MG63 (cell line): ENCODE data around the gene IFI6. TPM values are rescaled to one million over a fixed set of nuclear protein-coding genes. Genes with fewer than 3 reads are reported as not detected.
"Not testable (repeated sequence)": the region's sequence is repeated elsewhere in the genome, so short reads cannot be mapped to it uniquely, and the experiment has no call there.

Experiments
- DNase-seq: peaks from one replicate; pipeline ENCODE4 v3.0.0-alpha.2; 2020
- H3K27me3 ChIP-seq: fragments of 250-450 bp; sonication (Bioruptor Pico); 2 replicates; pipeline ENCODE4 v1.5.1; 2020; ENCODE audit warnings: mild to moderate bottlenecking, moderate library complexity
- H3K36me3 ChIP-seq: fragments of 250-450 bp; sonication (Bioruptor Pico); 2 replicates; pipeline ENCODE4 v1.5.1; 2020; ENCODE audit warnings: mild to moderate bottlenecking, moderate library complexity
- H3K4me3 ChIP-seq: fragments of 250-450 bp; sonication (Bioruptor Pico); 2 replicates; pipeline ENCODE4 v1.5.1; 2020; ENCODE audit warnings: mild to moderate bottlenecking, moderate library complexity
- H3K9me3 ChIP-seq: fragments of 250-450 bp; sonication (Bioruptor Pico); 2 replicates; pipeline ENCODE4 v1.5.1; 2020; ENCODE audit warnings: mild to moderate bottlenecking, moderate library complexity
- total RNA-seq: library from RNA; depleted of rRNA; stranded (reverse); fragments of >200 nt; shearing (Covaris generic); gene quantifications from 2 replicates; pipeline ENCODE4 v1.2.3, GENCODE V29; 2014; ENCODE audit warnings: low replicate concordance; rRNA removed

The IFI6 gene
- total RNA-seq, 1 experiment from 2014 or later = 62.2 TPM

DNA sequence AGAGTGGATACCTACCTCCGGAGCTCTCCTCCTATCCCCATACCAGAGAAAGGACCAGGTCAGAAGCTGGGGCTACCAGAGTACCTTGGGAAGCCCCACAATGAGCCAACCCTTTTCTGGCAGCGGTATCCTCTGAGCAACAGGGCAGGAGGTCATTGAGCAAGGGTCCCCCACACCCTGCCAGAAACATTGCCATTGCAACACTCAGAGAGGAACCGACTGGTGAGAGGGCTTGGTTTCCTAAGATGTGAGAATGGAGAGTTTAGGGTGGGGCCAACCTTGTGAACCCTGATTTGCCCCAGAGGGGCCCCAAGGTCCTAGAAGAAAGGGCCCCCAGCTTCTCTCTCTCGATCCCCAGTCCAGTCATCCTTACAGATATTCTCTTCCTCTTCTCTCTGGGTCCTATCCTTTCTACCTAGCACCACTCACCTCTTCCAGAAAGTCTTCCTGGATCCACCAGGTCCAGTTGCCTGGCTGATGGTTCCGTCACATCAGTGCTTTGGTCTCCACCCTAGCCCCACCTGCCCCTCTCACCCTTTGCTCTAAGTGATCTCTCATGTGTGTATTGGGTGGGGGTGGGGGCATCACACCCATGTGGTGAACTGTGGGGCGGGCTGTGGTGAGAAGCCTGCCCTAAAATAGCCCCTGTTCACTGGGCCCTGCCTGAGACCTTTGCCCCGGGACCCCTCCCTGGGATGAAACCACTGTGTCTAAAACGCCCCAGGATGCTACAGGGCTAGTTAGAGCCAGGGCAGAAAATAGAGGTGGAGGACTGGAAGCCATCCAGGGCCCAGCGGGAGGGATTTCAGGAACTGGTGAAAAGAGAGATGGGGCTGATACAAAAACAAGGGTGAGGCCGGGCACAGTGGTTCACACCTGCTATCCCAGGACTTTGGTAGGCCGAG lies 45.7 kb downstream of the IFI6 start:
- Histone ChIP-seq H3K27me3 (no peaks in the 10 kb centered on the region), H3K9me3 (no peaks in the 10 kb centered on the region), H3K4me3 (no peak overlapping the region), H3K36me3 (no peaks in the 10 kb centered on the region)
- no peak for DNase-seq

DNA sequence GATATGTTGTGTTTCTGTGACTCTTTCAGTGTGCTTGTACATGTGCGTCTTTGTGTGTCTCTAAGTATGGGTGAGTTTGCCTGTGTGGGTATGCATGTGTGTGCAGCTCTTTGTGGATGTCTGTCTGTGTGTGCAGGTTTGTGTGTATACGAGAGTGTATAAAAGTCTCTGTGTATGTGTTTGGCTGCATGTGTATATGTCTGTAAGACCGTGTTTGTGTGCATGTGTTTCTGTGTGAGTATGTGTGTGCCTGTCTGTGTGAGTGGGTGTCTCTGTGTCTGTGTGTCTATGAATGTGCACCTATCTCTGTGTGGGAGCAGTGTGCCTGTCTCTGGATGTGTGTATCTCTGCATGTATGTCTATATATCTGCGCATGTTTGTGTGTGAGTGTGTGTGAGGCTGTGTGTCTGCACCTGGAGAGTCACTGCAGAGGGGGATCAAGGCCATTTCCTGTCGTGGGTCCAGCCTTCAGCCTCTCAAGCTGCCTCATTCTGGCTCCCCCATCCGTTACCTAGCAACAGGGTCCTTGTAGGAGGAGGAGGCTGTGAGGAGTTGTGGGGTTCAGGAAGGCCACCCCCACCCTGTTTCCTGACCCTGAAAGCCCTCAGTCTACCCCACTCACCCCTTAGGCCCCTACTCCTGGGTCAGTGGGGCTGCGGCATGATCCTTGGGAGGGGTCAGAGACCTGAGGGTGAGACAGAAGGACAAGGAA lies 47.4 kb downstream of the IFI6 start:
- Histone ChIP-seq H3K4me3 (no peak overlapping the region), H3K9me3 (no peaks in the 10 kb centered on the region), H3K36me3 (no peaks in the 10 kb centered on the region), H3K27me3 (no peaks in the 10 kb centered on the region)
- DNase-seq = no peak

DNA sequence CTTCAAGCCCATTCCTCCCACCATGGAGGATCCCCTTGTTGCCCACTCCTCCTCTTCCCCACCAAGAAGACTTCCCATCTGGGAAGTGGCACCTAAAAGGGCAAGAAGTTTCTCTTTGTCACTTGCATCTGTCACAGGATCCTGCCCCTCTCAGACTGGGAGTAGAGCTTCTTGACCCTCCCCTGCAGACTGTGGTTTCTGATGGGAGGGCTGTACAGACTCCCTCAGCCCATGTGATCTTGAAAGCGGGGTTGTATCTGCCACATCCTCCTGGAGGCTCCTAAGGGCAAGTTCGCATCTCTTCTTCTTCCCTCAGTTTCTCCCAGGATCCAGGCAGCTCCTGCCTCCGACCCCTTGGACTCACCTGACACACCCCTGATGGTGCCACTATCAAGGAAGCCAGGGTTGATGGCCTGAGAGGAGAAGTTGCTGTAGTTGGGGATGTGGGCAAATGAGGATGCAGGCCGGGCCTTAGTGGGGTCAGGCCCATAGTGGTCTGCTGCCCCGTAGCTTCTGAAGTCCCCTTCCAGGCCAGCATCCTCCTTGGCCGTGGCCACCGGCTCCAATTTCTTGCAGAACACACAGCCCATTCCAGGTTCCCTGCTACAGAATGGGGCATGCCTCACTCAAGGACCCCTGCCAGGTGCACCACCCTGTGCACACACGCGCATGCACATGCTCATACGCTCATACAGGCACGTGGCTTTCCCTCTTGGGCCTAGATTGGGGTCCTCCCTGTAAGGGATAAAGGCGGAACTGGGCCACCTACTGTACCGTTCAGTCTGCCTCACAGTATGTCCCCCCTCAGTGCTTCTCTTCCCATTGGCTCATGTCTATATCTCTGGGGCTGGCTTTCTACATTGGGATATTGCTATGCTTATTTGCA lies 48.4 kb downstream of the IFI6 start:
- Histone ChIP-seq H3K27me3 (no peaks in the 10 kb centered on the region), H3K4me3 (no peak overlapping the region), H3K9me3 (no peaks in the 10 kb centered on the region), H3K36me3 (no peaks in the 10 kb centered on the region)
- no peak for DNase-seq

DNA sequence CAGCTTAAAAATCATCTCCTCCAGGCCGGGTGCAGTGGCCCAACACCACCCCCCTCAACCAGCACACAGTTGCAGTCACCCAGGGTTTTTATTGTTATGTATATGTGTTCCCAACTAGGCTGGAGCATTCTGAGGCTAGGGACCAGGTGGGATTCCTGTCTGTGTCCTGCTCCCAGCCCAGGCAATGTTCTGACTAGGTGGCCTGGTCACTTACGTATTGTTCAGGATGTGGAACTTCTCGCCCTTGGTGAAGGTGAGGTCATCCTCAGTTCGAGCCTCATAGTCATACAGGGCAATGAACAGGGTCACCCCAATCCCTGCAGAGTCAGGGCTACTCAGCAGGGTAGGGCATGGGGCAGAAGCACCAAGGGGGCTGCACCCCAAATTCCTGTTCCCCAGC lies 49.2 kb downstream of the IFI6 start:
- DNase-seq = no peak
- Histone ChIP-seq H3K9me3 (no peaks in the 10 kb centered on the region), H3K4me3 (no peak overlapping the region), H3K27me3 (no peaks in the 10 kb centered on the region), H3K36me3 (no peaks in the 10 kb centered on the region)

DNA sequence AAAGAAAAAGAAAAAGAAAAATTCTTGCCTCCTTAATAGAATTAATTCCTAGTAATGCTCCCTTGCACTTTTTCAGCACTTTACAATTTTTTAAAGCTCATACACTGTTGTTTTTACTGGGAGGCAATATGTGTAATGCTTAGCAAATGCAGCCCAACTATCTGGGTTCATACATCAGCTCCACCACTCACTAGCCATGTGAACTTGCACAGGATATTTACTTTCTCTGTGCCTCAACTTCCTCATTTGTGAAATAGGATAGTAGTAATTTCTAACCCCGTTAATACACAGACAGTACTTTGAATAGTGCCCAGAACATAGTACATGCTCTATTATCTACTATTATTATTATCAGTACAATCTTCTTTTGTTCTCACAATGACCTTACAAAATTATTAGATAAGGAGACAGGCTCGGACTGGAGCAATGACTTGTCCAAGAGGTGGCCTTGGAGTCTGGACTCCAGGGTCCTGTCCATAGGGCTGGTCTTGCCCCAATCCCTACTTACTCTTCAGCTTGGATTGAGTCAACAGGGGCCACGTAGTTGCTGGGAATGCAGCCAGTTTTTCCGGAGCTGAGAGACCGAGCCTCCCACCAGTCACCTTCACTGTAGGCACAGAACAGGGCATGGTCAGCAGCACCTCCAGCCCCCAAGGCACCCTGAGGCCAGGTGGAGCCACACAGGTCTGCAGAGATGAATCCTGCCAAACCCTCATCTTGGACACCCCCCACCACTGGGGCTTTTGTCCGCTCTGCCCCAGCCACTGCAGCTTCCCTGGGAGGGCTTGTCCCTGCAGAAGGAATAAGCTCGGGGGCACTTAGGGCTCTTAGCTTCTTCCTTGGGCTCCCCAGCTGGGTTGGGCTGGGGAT lies 50.7 kb downstream of the IFI6 start:
- Histone ChIP-seq H3K9me3 (no peaks in the 10 kb centered on the region), H3K27me3 (no peaks in the 10 kb centered on the region), H3K4me3 (no peak overlapping the region), H3K36me3 (no peaks in the 10 kb centered on the region)
- DNase-seq = peak; percentile 48

DNA sequence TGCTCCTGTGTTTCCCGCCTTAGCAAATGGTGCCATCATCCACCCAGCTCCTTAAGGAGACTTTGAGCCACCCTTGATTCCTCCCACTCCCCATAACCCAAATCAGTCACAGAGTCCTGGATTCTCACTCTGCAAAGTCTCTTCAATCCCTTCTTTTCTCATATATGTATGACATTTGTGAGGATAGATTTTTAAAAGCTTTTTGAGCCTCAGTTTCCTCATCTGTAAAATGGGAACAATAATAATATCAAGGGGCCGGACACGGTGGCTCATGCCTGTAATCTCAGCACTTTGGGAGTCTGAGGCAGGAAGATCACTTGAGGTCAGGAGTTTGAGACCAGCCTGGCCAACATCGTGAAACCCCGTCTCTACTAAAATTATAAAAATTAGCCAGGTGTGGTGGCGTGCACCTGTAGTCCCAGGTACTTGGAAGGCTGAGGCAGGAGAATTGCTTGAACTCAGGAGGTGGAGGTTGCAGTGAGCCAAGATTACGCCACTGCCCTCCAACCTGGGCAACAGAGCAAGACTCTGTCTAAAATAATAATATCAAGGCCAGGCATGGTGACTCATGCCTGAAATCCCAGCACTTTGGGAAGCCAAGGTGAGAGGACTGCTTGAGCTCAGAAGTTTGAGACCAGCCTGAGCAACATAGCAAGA lies 52.1 kb downstream of the IFI6 start:
- not testable (repeated sequence) for H3K36me3 ChIP-seq, DNase-seq, H3K4me3 ChIP-seq, H3K27me3 ChIP-seq, H3K9me3 ChIP-seq

DNA sequence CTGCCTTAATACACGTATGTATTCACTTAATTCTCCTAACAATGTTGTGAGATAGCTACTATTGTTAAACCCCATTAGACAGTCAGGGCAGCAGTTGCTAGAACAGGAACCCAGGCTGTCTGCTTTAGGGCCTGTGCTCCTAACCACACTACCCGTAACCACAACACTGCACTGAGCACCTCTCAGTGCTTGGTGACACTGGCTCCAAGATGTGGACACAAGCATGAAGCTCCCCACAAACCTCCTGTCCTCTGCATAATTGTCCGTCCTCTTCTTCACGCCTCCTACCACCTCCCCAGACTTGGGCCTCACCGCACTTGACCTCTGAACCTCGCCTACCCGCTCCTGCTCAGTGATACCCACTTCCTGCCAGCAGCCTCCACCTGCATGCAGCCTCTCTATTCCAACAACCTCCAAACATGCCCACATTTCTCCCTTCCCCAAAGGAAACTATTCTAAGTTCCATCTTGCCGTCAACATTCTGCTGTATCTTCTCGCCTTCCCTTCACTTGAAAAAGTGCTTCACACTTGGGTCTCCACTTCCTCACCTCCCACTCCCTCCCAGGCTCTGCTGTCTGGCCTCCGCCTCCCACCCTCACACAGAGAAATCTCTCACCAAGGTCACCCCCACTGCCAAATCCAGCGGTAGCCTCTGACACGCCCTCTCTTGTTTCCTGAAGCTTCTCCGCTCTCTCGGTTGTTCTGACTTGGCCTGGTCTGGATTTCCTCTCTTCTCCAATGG lies 53.5 kb downstream of the IFI6 start:
- H3K4me3 ChIP-seq = no peak overlapping the region
- DNase-seq = no peak
- no peaks in the 10 kb centered on the region for H3K36me3 ChIP-seq
- H3K27me3 ChIP-seq = no peaks in the 10 kb centered on the region
- H3K9me3 ChIP-seq = no peaks in the 10 kb centered on the region

DNA sequence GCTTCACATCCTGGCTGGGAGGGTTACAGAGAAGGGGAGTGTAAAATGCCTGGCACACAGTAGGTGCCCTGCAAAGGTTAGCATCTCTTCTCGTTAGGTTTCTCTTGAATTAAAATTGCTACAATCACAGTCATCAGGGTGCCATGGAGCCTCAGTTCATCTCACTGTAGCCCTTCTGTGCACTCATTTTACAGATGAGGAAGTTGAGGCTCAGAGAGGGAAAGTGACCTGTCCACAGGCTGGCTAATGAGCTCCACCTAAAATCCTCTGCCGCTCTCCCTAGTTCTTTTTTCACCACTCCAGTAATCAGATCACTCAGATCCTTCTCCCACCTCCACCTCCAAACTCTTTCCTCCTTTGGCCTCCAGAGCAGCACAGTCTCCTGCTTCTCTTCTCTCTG lies 54.6 kb downstream of the IFI6 start:
- no peak overlapping the region for H3K4me3 ChIP-seq
- no peak for DNase-seq

DNA sequence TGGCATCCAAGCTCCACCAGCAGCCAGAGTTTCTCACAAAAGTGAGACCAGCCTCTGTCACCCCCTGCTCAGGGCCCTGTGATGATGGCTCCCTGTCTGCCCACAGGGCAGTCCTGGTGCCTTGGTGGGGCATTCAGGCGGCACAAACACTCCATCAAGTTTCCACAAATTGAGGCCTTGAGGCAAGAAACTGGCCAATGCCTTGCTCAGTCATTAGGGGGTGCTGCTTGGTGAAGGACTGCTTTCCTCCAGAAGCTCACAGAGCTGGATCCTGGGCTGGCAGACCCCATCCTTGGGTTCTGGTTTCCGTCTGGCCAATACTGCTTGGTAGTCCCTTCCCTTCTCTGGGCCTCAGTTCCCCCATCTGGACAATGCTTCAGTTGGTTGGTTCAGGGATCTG lies 55.6 kb downstream of the IFI6 start:
- no peaks in the 10 kb centered on the region for H3K27me3 ChIP-seq
- no peaks in the 10 kb centered on the region for H3K36me3 ChIP-seq
- no peaks in the 10 kb centered on the region for H3K9me3 ChIP-seq
- H3K4me3 ChIP-seq = no peak overlapping the region
- DNase-seq = no peak

More for the DNA sequence above, 54.6 kb downstream of the IFI6 start:
- Histone ChIP-seq H3K27me3 (no peaks in the 10 kb centered on the region), H3K9me3 (no peaks in the 10 kb centered on the region), H3K36me3 (no peaks in the 10 kb centered on the region)

Other genes with a start within 250 kb of the IFI6 start
- 13.9 and 15.5 TPM in 2 replicates for gene WASF2, start 182.0 kb downstream of the IFI6 start, total RNA-seq
- 10.4 and 11.5 TPM in 2 replicates for gene AHDC1, start 68.0 kb downstream of the IFI6 start, total RNA-seq
- not detected in 2 replicates for gene FGR, start 37.0 kb downstream of the IFI6 start, total RNA-seq
- gene FAM76A, start 53.8 kb upstream of the IFI6 start, total RNA-seq = 12.0 and 12.1 TPM in 2 replicates
- gene STX12, start 101.0 kb upstream of the IFI6 start, total RNA-seq = 18.9 and 24.0 TPM in 2 replicates
- gene PPP1R8, start 158.6 kb upstream of the IFI6 start, total RNA-seq = 68.6 and 72.5 TPM in 2 replicates
- 8.9 and 9.0 TPM in 2 replicates for gene THEMIS2, start 200.4 kb upstream of the IFI6 start, total RNA-seq
- 50.5 and 63.9 TPM in 2 replicates for gene RPA2, start 242.4 kb upstream of the IFI6 start, total RNA-seq